Measurements from ENCODE around the gene VSIG10. TPM values are rescaled to one million over a fixed set of nuclear protein-coding genes. Genes with fewer than 3 reads are reported as not detected.
A peak's percentile ranks its signal among the peaks of the same experiment; 100 is the strongest.

Gene VSIG10
- total and polyA plus RNA-seq, 2 of the 4 experiments (the other 2 are of a cell fraction): 5.9 to 10.0 TPM

DNA sequence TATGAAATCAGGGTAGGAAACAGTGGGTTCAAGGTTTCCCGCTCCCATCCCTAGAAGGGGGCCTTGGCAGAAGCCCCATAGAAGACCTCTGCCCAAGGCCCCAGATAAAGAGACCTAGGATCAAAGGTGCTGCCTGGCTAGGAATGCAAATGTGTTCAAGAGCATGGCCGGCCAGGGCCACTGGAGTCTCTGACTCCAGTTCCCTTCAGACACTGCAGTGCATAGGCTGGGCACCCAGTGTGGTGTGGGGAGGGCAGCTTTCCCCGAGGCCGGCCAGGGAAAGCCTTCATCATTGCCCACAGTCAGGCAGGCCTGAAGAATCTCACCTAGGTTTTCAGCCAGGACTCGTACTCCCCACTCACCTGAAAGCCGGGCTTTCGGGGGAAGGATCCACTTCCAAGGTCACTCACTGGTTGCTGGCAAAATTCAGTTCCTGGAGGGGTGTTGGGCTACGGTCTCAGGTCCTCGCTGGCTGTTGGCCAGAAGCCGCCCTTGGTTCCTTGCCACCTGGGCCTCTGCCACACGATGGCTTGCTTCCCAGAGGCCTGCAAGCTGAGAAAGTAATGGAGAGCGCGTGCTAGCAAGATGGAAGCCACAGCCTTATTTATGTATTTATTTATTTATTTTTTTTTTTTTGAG is 22.4 kb upstream of the VSIG10 start:
- no peak overlapping the region for H3K4me2 ChIP-seq (ENCODE audit: low read depth, low read length)
- no peak overlapping the region for H3K23ac ChIP-seq (ENCODE audit: low read depth, low read length)
- H2AK5ac ChIP-seq (ENCODE audit: low read depth, low read length): no peak overlapping the region
- CTCF ChIA-PET: interaction anchor here (0.7 kb wide), 1 partner anchor 16 kb away, joined by 5 read pairs; no protein-coding TSS in a partner anchor
- H4K91ac ChIP-seq (ENCODE audit: insufficient read depth, low read depth, low read length): no peak overlapping the region
- no peak overlapping the region for H2BK120ac ChIP-seq (ENCODE audit: low read depth, low read length)
- H3K9me1 ChIP-seq (ENCODE audit: insufficient read depth, low read length): no peaks in the 10 kb centered on the region
- in situ Hi-C loops (cut with MboI; ENCODE audit: low sequenced_read_pairs) (loop anchor here (25.0 kb wide), 1 partner anchor 264 kb away; no protein-coding TSS in a partner anchor), intact Hi-C loops (cut with micrococcal nuclease) (no loop called here), dilution Hi-C loops (cut with HindIII; ENCODE audit: low sequenced_read_pairs, unreplicated experiment) (no loop called here)
- no peak overlapping the region for H2BK20ac ChIP-seq (ENCODE audit: low read depth, low read length)
- no peak overlapping the region for H4K8ac ChIP-seq (ENCODE audit: low read depth in 2 of 2, low read length in 2 of 2)
- no peak overlapping the region for H3K9ac ChIP-seq (ENCODE audit: low read depth, low read length)
- no peak overlapping the region for H3K56ac ChIP-seq (ENCODE audit: extremely low read depth, insufficient read depth, low read length)
- H3K4me3 ChIP-seq (ENCODE audit: insufficient read depth, low read depth, low read length): no peak overlapping the region
- no peak overlapping the region for H3K14ac ChIP-seq (replicated peaks; ENCODE audit: low read depth, low read length)
- no peak overlapping the region for H3K18ac ChIP-seq (ENCODE audit: low read depth, low read length)
- no peak overlapping the region for H2AK9ac ChIP-seq (replicated peaks; ENCODE audit: low read depth, low read length, poor library complexity)
- DNase-seq (no peak), ATAC-seq (ENCODE audit: low read depth) (no peak)
- BruUV-seq (replicated peaks): no TSS peak
- no peak overlapping the region for H2BK15ac ChIP-seq (ENCODE audit: low read depth, low read length)
- no CpG with 5 or more reads among the region's 13 CpGs for WGBS, 2 experiments (ENCODE audit: extremely low coverage in 2 of 2, insufficient read length in 1 of 2)
- H3K27ac ChIP-seq (ENCODE audit: insufficient read depth, low read length): no peak overlapping the region
- H2AFZ ChIP-seq (replicated peaks; ENCODE audit: low read length, poor library complexity): peak overlapping the region; percentile 21
- TF ChIP-seq RAD21 (IDR thresholded peaks at IDR 0.05; ENCODE audit: low read length): no peak
- TF ChIP-seq BHLHE40 (IDR thresholded peaks at IDR 0.05; ENCODE audit: low read depth, low read length): no peak
- no peak for TF ChIP-seq MAZ (IDR thresholded peaks at IDR 0.05; ENCODE audit: borderline replicate concordance, low read depth, low read length)
- H3K79me1 ChIP-seq (ENCODE audit: low read depth in 1 of 2, low read length in 2 of 2): no peaks in the 10 kb centered on the region
- no peaks in the 10 kb centered on the region for H3K36me3 ChIP-seq (ENCODE audit: control insufficient read depth, insufficient read depth, low read length)
- H4K5ac ChIP-seq (ENCODE audit: low read depth, low read length): no peak overlapping the region
- H3K4me1 ChIP-seq (ENCODE audit: control insufficient read depth, insufficient read depth, low read length): no peaks in the 10 kb centered on the region
- H3K4ac ChIP-seq (ENCODE audit: low read depth, low read length): no peak overlapping the region
- no peaks in the 10 kb centered on the region for H3K27me3 ChIP-seq (ENCODE audit: control insufficient read depth, insufficient read depth, low read length)
- POLR2A ChIA-PET (ENCODE audit: unreplicated experiment): no interaction called here
- H3K9me3 ChIP-seq (ENCODE audit: control insufficient read depth, insufficient read depth, low read length): no peaks in the 10 kb centered on the region
- H2BK5ac ChIP-seq (ENCODE audit: low read depth, low read length, poor library complexity, severe bottlenecking): no peak overlapping the region
- H4K20me1 ChIP-seq (ENCODE audit: insufficient read depth, low read length): no peaks in the 10 kb centered on the region

All from IMR-90 (cell line).